ENCODE results near the gene RASSF8. TPM values are rescaled to one million over a fixed set of nuclear protein-coding genes. Genes with fewer than 3 reads are reported as not detected.

RASSF8 gene
- total RNA-seq, 1 experiment from 2014 or later: 41.7 TPM

- peak; percentile 33 for DNase-seq (ENCODE audit: low read depth)
Observed at GRCh38 chr12:26058818-26059217, 100.3 kb downstream of the RASSF8 start.

- DNase-seq (ENCODE audit: low read depth): no peak
Observed at GRCh38 chr12:26062006-26062405, 103.5 kb downstream of the RASSF8 start.

GRCh38 chr12:26062566-26062965, 104.1 kb downstream of the RASSF8 start:
- DNase-seq (ENCODE audit: low read depth): peak; percentile 59

GRCh38 chr12:26065451-26065850, 107.0 kb downstream of the RASSF8 start:
- DNase-seq (ENCODE audit: low read depth): no peak

GRCh38 chr12:26068503-26068902, 110.0 kb downstream of the RASSF8 start:
- DNase-seq (ENCODE audit: low read depth): no peak

GRCh38 chr12:26069796-26070195, 111.3 kb downstream of the RASSF8 start:
- no peak for DNase-seq (ENCODE audit: low read depth)

GRCh38 chr12:26077915-26078702, 119.6 kb downstream of the RASSF8 start:
- peak; percentile 16 for DNase-seq (ENCODE audit: low read depth)

- no peak for DNase-seq (ENCODE audit: low read depth)
Observed at GRCh38 chr12:26080911-26081310, 122.4 kb downstream of the RASSF8 start.

- DNase-seq (ENCODE audit: low read depth): no peak
Observed at GRCh38 chr12:26086936-26087335, 128.5 kb downstream of the RASSF8 start.

GRCh38 chr12:26088998-26089397, 130.5 kb downstream of the RASSF8 start:
- DNase-seq (ENCODE audit: low read depth): no peak

GRCh38 chr12:26090836-26091510, 132.5 kb downstream of the RASSF8 start:
- peak; percentile 14 for DNase-seq (ENCODE audit: low read depth)

- DNase-seq (ENCODE audit: low read depth): no peak
Observed at GRCh38 chr12:26091822-26092221, 133.3 kb downstream of the RASSF8 start.

- no peak for DNase-seq (ENCODE audit: low read depth)
Observed at GRCh38 chr12:26092346-26093105, 134.0 kb downstream of the RASSF8 start.

GRCh38 chr12:26095186-26095585, 136.7 kb downstream of the RASSF8 start:
- no peak for DNase-seq (ENCODE audit: low read depth)

GRCh38 chr12:26096036-26096435, 137.6 kb downstream of the RASSF8 start:
- DNase-seq (ENCODE audit: low read depth): no peak

- DNase-seq (ENCODE audit: low read depth): peak; percentile 70
Observed at GRCh38 chr12:26097046-26097878, 138.8 kb downstream of the RASSF8 start.

- no peak for DNase-seq (ENCODE audit: low read depth)
Observed at GRCh38 chr12:26100666-26101349, 142.3 kb downstream of the RASSF8 start.

GRCh38 chr12:26101350-26101734, 142.9 kb downstream of the RASSF8 start:
- DNase-seq (ENCODE audit: low read depth): no peak

- no peak for DNase-seq (ENCODE audit: low read depth)
Observed at GRCh38 chr12:26101763-26102162, 143.3 kb downstream of the RASSF8 start.

- no peak for DNase-seq (ENCODE audit: low read depth)
Observed at GRCh38 chr12:26102953-26103352, 144.5 kb downstream of the RASSF8 start.

GRCh38 chr12:26106347-26106746, 147.9 kb downstream of the RASSF8 start:
- DNase-seq (ENCODE audit: low read depth): no peak

Measured in RPMI7951 (cell line).